Neuron (in vitro differentiated cells): ENCODE results near the gene FRMD4A.

Source experiments
- H2AFZ ChIP-seq: one replicate; pipeline ENCODE4 v1.6.1; 2013; ENCODE audit warnings: low read depth, mild to moderate bottlenecking, inconsistent platforms, low read length, moderate library complexity
- H3K27me3 ChIP-seq: one replicate; pipeline ENCODE4 v1.6.1; 2013; ENCODE audit warnings: low read length; ENCODE audit not compliant: insufficient read depth
- H3K36me3 ChIP-seq: one replicate; pipeline ENCODE4 v1.6.1; 2013; ENCODE audit warnings: low read length; ENCODE audit not compliant: insufficient read depth
- H3K4me1 ChIP-seq: one replicate; pipeline ENCODE4 v1.6.1; 2013; ENCODE audit warnings: low read length; ENCODE audit not compliant: insufficient read depth
- H3K4me3 ChIP-seq: 2 replicates; pipeline ENCODE4 v1.5.1; 2013; ENCODE audit warnings: mild to moderate bottlenecking, low read length, moderate library complexity
- H3K9me3 ChIP-seq: one replicate; pipeline ENCODE4 v1.6.1; 2013; ENCODE audit warnings: low read length

The FRMD4A gene

GRCh38 chr10:14039968-14040668, 290.6 kb downstream of the FRMD4A start:
- no peaks in the 10 kb centered on the region for H3K36me3 ChIP-seq
- peaks cover 2% of the 10 kb centered on the region for H3K9me3 ChIP-seq
- no peak overlapping the region for H3K4me3 ChIP-seq
- H3K4me1 ChIP-seq, result peaks cover 2% of the 10 kb centered on the region
- no peak overlapping the region for H2AFZ ChIP-seq
- no peaks in the 10 kb centered on the region for H3K27me3 ChIP-seq

GRCh38 chr10:14036233-14036632, 294.5 kb downstream of the FRMD4A start:
- H3K4me3 ChIP-seq, result no peak overlapping the region
- H3K4me1 ChIP-seq, result peaks cover 2% of the 10 kb centered on the region
- peaks cover 5% of the 10 kb centered on the region for H3K9me3 ChIP-seq
- H2AFZ ChIP-seq, result no peak overlapping the region
- no peaks in the 10 kb centered on the region for H3K27me3 ChIP-seq
- no peaks in the 10 kb centered on the region for H3K36me3 ChIP-seq

DNA sequence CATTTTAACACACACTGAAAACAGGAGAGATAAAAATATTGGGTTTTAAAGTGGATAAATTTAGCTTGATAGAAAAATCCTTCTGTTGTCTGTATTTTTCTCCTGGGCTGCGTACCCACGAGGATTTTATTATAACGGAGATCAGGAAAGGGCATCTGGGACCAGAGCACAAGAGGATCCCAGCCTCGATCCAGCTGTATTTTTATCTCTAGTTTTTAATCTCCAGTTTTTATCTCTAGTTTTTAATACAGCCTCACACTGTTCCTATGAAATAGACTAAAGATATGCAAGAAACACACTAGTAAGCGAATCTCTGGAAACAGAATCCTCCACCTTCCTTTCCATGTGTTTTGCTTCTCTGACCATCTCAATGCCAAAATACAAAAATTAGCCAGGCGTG, 295.2 kb downstream of the FRMD4A start:
- no peak overlapping the region for H3K4me3 ChIP-seq
- H3K4me1 ChIP-seq, result no peaks in the 10 kb centered on the region
- H3K9me3 ChIP-seq, result peaks cover 5% of the 10 kb centered on the region
- H3K36me3 ChIP-seq, result no peaks in the 10 kb centered on the region
- H2AFZ ChIP-seq, result no peak overlapping the region
- H3K27me3 ChIP-seq, result no peaks in the 10 kb centered on the region

DNA sequence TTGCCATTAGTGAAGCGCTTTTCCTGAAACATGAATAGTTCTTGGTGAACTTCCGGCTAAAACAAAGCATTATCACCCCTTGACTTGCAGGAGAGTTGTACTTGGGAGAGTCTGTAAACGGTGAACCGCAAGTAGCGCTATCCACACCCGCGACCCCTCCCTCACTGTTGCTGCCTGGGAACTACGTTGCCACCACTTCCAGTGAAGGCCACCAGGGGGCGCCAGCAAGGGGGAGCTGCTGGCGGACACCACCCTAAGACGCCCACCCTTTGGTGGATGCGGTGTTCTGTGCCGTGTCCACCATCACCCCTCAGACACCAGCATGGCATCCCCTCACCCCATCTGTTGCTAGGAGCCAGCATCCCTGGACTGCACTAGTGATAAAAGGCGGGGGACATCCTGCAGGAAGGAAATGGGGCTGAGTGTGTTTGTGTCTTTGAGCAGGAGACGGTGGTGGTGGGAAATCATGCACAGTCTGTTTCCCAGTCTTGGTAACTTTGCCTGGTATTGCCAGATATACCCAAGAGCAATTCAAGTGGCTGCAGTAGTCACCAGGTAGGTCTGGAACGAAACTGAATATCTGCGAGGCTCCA, 298.2 kb downstream of the FRMD4A start:
- H3K36me3 ChIP-seq, result no peaks in the 10 kb centered on the region
- no peaks in the 10 kb centered on the region for H3K4me1 ChIP-seq
- H3K27me3 ChIP-seq, result no peaks in the 10 kb centered on the region
- H3K4me3 ChIP-seq, result no peak overlapping the region
- H2AFZ ChIP-seq, result no peak overlapping the region
- peaks cover 5% of the 10 kb centered on the region for H3K9me3 ChIP-seq

GRCh38 chr10:14026325-14026724, 304.4 kb downstream of the FRMD4A start:
- Histone ChIP-seq H3K9me3 (no peaks in the 10 kb centered on the region), H3K27me3 (no peaks in the 10 kb centered on the region), H3K36me3 (no peaks in the 10 kb centered on the region), H3K4me1 (peaks cover 6% of the 10 kb centered on the region), H2AFZ (no peak overlapping the region), H3K4me3 (no peak overlapping the region)

DNA sequence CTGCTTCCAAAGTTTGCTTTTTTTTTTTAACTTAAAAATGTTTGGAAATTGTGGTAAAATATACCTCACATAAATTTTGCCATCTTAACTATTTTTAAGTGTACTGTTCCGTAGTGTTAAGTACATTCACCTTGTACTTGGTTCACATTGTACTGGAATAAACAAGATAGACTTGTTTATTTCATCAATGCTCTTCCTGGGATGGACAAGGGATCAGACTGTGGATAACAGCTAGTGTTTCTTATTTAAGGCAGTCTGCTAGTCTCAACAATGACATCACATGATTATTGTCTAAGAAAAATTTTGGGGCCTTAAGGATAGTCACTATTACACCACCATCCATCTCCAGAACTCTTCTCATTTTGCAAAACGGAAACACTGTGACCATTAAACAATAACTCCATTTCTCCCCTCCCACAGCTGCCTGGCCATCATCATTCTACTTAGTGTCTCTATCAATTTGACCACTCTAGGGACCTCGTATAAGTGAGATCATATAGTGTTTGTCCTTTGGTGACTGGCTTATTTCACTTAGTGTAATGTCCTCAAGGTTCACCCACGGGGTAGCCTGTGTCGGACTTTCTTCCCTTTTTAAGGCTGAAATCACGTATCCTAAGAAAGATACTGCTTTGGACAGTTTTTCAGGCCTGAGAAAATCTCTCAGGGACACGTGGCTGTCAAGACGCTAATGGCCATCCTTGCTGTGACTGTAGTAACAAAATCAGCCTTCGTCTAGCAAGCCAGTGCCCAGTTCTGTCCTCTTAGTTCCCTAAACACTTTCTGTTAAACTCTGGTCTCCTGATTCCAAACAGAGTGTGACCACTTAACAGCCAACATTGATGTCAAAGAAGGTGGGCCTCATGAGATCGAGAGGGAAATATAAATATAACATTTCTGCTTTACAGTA, 305.2 kb downstream of the FRMD4A start:
- Histone ChIP-seq H3K4me3 (no peak overlapping the region), H3K27me3 (no peaks in the 10 kb centered on the region), H3K9me3 (no peaks in the 10 kb centered on the region), H2AFZ (no peak overlapping the region), H3K36me3 (no peaks in the 10 kb centered on the region), H3K4me1 (peaks cover 8% of the 10 kb centered on the region)

DNA sequence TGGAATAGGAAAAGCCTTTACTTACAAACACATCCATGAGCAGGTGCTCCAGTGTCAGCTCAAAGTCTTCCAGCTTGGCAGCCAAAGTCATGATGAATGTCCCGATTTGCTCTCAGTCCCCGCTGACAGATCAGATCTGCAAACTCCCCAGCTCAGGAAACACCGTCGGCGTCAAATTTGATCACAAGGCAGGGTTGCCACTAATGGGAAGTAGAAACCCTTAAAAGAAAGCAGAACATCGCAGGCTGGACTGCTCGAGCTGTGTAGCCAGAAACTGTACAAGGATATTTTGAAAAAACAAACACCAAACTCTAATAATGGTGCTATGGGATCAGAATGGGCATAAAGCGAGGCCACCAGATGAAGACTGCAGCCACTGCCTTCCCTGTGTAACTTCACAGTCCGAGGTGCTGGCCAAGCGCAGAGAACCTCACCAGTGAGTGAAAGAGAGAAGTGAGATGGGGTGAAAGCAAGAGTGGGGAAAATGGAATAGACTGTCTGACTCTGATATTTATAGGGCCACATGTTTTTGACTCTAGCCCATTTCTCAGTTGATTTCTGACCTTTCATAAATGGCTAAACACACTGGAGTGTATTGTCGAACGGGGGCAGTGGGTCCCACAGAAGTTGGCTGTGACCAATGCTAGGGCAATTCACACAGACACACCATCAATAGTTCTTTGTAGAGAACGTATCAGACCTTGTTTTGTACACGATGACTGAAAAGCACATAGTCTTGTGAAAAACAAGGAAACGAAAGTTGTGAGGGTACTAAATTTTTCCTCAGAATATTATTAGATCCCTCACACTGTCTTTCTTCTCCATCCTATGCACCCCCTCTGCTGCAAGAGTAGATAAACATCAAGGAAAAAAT, 306.2 kb downstream of the FRMD4A start:
- Histone ChIP-seq H3K4me3 (no peak overlapping the region), H2AFZ (no peak overlapping the region), H3K27me3 (no peaks in the 10 kb centered on the region), H3K4me1 (peaks cover 16% of the 10 kb centered on the region), H3K36me3 (no peaks in the 10 kb centered on the region), H3K9me3 (no peaks in the 10 kb centered on the region)

DNA sequence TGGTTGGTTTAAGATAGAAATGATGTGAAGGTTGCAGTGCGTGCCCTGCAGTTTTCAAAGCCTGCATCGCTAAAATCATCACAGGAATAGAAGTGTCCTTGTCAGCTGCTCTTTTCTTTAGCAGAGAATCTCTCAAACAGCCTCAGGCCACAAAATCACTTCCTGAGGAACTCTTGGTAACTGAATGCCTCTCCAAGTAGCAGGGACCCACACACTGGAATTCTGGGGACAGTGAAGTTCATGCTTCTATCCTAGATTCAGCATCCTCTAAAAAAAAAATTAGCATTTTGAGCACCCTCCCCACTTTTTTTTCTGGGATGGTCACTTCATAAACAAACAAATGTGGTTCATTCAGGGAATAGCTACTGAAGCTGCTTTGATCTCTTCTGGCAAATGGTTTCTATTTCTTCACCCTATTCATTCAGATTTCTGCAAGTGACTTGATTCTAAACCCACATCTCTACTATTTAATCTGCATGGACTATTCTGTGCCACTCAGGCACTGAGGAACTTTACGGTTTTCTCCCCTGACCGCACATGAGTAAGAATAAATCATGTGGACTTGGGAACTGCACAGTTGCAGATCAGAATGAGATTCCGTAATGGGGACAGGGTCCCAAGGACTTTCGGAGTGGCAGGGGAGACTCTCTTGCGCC, 306.9 kb downstream of the FRMD4A start:
- Histone ChIP-seq H2AFZ (no peak overlapping the region), H3K4me3 (no peak overlapping the region), H3K9me3 (peaks cover 2% of the 10 kb centered on the region), H3K36me3 (no peaks in the 10 kb centered on the region), H3K27me3 (no peaks in the 10 kb centered on the region), H3K4me1 (peaks cover 16% of the 10 kb centered on the region)

GRCh38 chr10:14022954-14023672, 307.6 kb downstream of the FRMD4A start:
- no peak overlapping the region for H2AFZ ChIP-seq
- H3K4me1 ChIP-seq, result peaks cover 16% of the 10 kb centered on the region
- no peak overlapping the region for H3K4me3 ChIP-seq
- no peaks in the 10 kb centered on the region for H3K27me3 ChIP-seq
- no peaks in the 10 kb centered on the region for H3K36me3 ChIP-seq
- peaks cover 4% of the 10 kb centered on the region for H3K9me3 ChIP-seq

- Histone ChIP-seq H3K36me3 (no peaks in the 10 kb centered on the region), H3K4me3 (no peak overlapping the region), H2AFZ (no peak overlapping the region), H3K27me3 (no peaks in the 10 kb centered on the region), H3K9me3 (peaks cover 4% of the 10 kb centered on the region), H3K4me1 (peaks cover 16% of the 10 kb centered on the region)
Measured at GRCh38 chr10:14022052-14022451, 308.7 kb downstream of the FRMD4A start.

DNA sequence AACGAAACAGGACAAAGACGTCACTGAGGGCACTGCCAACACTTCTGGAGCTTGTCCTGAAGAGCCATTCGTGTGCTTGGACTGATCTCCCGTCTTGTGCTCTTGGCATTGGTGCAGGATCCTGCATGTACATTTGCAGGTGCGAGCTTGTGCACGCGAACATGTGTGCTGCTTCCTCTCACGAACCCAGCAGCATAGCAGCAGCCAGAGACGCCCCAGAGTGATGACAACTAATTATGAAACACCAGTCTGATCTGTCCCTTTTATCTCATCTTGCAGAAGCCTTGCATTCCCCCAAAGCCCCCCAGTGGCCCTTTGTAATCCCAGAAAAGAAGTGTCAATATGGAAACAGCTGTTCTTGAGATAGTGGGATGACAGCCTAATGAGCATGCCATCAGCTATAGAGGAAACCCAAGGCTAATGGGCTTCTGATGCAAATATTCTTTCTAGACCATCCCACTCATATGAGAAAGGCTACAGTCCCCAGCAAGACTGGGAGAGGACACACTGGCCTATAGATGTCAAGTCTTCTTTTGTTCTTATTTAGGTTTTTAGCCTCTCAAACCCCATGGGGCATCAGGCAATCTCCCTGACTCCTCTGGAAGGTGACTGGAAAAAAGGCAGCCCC, 310.6 kb downstream of the FRMD4A start:
- Histone ChIP-seq H2AFZ (no peak overlapping the region), H3K27me3 (no peaks in the 10 kb centered on the region), H3K36me3 (no peaks in the 10 kb centered on the region), H3K4me3 (no peak overlapping the region), H3K9me3 (peaks cover 4% of the 10 kb centered on the region), H3K4me1 (peaks cover 10% of the 10 kb centered on the region)
